ENCODE results near the gene RSPRY1.
A peak's percentile ranks its signal among the peaks of the same experiment; 100 is the strongest.

Gene RSPRY1

DNA sequence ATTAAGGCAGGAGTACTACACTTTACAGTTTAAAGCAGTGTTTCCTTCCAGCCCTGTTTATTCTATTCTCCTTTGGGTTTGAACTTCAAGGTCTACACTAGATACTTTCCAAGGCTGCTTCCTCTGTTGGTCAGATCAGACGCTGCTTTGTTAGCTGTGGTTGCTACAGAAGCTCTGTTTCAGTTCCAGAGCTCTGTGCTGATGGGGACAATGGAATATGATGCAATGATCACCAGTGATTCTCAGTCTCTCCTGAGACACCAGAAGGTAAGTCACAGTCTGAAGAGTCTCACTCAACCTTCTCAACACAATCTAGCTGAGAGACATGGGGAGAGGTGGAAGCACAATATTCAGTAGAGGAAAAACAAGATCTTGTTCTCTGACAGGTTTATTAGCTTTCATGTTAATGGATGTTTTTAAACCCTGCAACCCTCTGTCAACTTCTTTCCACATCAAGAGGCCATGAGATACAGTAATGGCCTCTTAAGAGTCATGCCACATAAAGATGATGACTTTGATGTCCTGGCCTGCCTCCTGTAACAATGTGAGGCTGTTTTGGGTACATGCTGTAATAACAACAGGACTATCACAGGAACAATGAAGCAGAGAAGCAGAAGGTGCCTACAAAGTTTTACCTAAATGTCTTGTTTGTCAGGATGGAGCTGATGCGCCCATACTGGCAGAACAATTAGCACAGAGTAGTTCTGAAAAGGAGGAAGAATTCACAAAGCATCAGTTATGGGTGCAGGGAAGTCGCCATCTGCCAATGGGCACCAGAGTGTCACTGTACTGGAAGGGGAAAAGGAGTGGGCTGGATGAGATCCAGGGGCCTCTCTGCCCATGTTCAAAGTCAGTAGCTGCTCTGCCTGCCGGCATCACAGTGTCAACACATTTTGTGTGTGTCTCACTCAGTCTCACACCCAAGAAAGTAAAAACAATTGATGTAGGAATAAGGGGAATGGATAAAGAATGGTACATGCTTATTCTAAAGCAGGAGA, 33.7 kb upstream of the RSPRY1 start:
- peak; percentile 5 for DNase-seq

GRCh38 chr16:57153841-57154240, 32.3 kb upstream of the RSPRY1 start:
- no peak for DNase-seq

- no peak for DNase-seq
These were observed 30.3 kb upstream of the RSPRY1 start for GRCh38 chr16:57155702-57156350.

DNA sequence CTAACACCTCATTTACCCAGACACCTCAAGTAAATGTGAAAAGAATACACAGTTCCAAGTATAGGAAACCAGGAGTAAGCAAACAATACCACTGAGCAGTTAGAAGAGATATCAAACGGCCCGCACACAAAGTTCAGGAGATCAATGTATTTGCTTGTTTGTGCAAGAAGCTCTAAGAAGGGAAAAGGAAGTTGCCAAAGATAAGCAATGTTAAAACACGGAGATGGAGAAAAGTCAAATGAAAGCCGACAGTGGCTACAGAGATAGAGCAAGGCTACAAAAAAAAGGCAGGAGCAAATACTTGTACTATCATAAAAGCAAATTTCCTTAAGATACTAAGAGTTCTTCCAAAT, 29.8 kb upstream of the RSPRY1 start:
- no peak for DNase-seq

GRCh38 chr16:57157533-57157932, 28.6 kb upstream of the RSPRY1 start:
- DNase-seq, result no peak

DNA sequence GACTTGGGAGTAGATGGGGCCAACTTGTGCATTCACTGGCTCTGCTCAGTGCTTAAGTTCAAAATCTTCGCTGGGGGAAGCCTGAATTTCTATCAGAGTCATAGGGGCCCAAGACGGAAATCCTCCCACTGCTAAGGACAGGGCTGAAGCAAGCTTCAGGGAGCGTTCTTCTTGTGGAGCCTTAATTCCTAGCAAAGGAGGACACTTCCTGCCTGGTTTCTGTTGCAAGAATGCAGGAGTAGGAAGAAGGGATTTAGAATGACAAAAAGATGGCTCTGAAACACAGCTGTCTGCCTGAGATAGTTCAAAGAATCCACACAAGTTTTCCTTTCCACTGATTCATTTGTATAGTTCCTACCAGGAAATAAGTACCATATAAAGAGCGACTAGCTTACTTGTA, 26.7 kb upstream of the RSPRY1 start:
- DNase-seq, result no peak

- no peak for DNase-seq
These were observed 22.3 kb upstream of the RSPRY1 start for GRCh38 chr16:57163842-57164241.

- no peak for DNase-seq
These were observed 20.6 kb upstream of the RSPRY1 start for GRCh38 chr16:57165483-57165882.

- DNase-seq, result peak; percentile 17
These were observed 20.2 kb upstream of the RSPRY1 start for GRCh38 chr16:57165938-57166337.

- DNase-seq, result no peak
These were observed 19.7 kb upstream of the RSPRY1 start for GRCh38 chr16:57166451-57166850.

- no peak for DNase-seq
These were observed 19.2 kb upstream of the RSPRY1 start for GRCh38 chr16:57166951-57167350.

DNA sequence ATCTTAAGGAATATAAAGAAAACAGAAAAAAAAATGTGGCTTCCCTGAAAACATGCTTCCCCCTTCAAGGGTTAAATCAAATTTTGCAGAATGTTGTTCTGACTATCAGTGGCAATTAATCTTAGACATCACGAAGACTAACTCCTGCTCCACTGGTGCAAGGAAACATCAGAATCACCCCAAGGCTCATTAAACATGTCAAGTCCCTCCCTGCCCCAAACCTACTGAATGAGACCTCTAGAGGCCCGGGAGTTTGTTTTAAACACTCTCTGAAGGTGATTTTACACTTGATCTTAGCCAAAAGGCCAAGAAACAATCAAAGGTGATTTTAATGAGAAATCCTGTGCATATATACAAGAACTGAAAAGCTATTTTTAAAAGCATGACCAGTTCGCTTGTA, 18.6 kb upstream of the RSPRY1 start:
- no peak for DNase-seq

- DNase-seq, result no peak
These were observed 18.2 kb upstream of the RSPRY1 start for GRCh38 chr16:57167953-57168352.

- DNase-seq, result no peak
These were observed 16.8 kb upstream of the RSPRY1 start for GRCh38 chr16:57169327-57169726.

GRCh38 chr16:57172721-57173290, 13.3 kb upstream of the RSPRY1 start:
- DNase-seq, result no peak

GRCh38 chr16:57175896-57176295, 10.2 kb upstream of the RSPRY1 start:
- no peak for DNase-seq

DNA sequence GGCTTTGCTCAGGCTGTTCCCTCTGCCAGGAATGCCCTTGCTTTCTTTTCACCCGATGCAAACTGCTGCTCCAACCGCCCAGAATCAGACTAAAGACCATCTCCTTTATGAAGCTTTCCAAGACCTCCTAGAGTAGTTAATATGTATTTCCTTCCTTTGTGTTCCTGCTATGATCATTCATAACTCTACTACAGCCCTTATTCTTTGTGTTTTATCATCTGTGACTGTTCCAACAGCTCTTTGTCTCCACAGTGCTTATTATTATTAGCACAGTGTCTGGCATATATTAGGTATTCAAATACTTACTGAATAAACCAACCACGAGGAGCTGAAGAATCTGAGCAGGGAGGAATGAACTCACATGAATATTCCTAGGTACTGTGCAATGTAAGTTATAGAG, 7.9 kb upstream of the RSPRY1 start:
- no peak for DNase-seq

DNA sequence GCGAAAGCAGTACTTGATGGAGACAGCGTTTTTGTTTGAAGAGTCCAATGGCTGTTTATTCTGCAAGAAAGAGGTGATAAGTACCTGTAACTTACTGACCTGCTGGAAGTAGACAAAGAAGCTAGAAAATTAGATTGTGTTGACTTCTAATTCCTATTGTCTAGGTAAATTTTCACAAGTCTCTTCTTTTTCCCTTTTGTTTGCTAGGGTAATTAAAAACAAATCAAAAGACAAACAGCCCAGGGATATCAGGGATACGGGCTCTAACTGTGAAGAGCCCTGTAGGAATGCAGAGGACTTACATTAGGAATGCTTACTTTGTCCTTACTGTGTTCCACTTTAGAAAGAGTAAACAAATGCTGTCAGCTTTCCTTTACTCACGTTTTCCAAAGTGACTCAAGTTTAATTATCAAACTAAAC, 7.3 kb upstream of the RSPRY1 start:
- no peak for DNase-seq

DNA sequence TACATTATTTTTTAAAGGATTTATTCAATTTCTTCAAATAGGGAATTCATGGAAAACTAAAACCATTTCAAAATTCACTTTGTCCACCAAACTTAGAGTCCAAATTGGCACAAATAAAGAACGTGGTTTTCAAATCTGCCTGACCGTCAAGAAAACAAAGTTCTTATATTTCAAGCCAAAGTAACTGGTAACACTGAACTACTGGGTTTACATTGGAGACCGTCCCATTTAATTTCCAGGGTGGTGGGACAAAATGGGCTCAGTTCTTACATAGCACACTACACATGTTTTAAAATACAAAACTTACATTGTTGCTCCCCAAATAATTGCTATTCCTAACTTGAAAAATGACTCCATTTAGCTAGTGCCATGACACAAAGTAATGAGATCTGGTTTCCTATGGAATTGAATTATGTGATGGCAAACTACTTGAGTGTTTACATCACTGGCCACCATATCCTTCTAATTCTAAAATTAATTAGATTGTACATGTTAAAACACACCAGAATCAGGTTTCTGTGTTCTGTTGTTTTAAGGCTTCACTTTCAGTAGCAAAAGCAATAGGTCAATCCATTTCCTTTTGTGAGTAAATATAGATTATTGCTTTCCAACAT, 6.8 kb upstream of the RSPRY1 start:
- DNase-seq, result no peak

GRCh38 chr16:57184113-57184512, 2.0 kb upstream of the RSPRY1 start:
- DNase-seq, result no peak

GRCh38 chr16:57184887-57185445, 1.2 kb upstream of the RSPRY1 start:
- DNase-seq, result no peak

- DNase-seq, result peak; percentile 22
These were observed 634 bp upstream of the RSPRY1 start for GRCh38 chr16:57185446-57185944.

Measured in NCI-H345 (cell line).